Esophagus muscularis mucosa (tissue), 4 donors: Measurements from ENCODE around the gene SNTB2.

ENCODE experiments used
- EP300 ChIP-seq: sonication (generic); formaldehyde crosslinking; IDR thresholded peaks from one replicate; pipeline ENCODE4 v1.6.1; 2017; ENCODE audit warnings: antibody characterized with exemption
- POLR2A ChIP-seq: fragments of 450-650 bp; IDR thresholded peaks from one replicate; pipeline ENCODE4 v1.6.1; 2017; ENCODE audit warnings: antibody characterized with exemption, moderate library complexity, mild to moderate bottlenecking, low read depth
- POLR2AphosphoS5 ChIP-seq, 2 donors: sonication (generic); formaldehyde crosslinking; IDR thresholded peaks; one replicate each; pipeline ENCODE4 v1.6.1; 2017; ENCODE audit warnings: antibody characterized with exemption in 2 of 2
- TF ChIP-seq, protein P1 (sequence below), 3 experiments: fragments of 200-600 bp in 2 of 3; fragments of 450-650 bp in 1 of 3; sonication (generic) in 2 of 3; IDR thresholded peaks; one replicate each; pipeline ENCODE4 v1.5.1; 2017 to 2019; ENCODE audit warnings: antibody characterized with exemption in 3 of 3, mild to moderate bottlenecking in 2 of 3, moderate library complexity in 1 of 3

DNA sequence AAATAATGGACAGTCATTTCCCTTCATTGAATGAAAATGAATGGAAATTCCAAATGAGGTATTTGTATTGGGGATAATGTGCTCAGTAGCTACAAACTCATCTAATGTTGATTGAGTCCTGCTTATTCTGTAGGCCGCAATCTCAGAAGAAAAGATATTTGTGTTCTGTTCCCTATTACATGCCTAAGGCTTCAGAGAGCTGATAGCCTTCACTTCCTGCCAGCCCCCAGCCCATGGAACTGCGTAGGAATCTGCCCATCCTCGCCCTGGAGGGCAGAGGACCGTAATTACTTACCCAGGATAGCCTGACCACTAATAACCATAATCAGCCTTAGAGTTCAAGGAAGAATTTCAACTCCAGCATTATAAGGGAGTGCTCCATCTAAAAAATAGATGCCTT is 17.9 kb upstream of the SNTB2 start:
- TF ChIP-seq POLR2A (no peak), POLR2AphosphoS5 (IDR thresholded peaks at IDR 0.05) (no peak), EP300 (no peak)
- TF ChIP-seq, protein P1, sequence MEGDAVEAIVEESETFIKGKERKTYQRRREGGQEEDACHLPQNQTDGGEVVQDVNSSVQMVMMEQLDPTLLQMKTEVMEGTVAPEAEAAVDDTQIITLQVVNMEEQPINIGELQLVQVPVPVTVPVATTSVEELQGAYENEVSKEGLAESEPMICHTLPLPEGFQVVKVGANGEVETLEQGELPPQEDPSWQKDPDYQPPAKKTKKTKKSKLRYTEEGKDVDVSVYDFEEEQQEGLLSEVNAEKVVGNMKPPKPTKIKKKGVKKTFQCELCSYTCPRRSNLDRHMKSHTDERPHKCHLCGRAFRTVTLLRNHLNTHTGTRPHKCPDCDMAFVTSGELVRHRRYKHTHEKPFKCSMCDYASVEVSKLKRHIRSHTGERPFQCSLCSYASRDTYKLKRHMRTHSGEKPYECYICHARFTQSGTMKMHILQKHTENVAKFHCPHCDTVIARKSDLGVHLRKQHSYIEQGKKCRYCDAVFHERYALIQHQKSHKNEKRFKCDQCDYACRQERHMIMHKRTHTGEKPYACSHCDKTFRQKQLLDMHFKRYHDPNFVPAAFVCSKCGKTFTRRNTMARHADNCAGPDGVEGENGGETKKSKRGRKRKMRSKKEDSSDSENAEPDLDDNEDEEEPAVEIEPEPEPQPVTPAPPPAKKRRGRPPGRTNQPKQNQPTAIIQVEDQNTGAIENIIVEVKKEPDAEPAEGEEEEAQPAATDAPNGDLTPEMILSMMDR (IDR thresholded peaks at IDR 0.05) = no peak
